Thoracic aorta (tissue), 2 donors: Measurements from ENCODE around the gene S1PR5. TPM values are rescaled to one million over a fixed set of nuclear protein-coding genes. Genes with fewer than 3 reads are reported as not detected.
A peak's percentile ranks its signal among the peaks of the same experiment; 100 is the strongest.
"Not testable (repeated sequence)": the region's sequence is repeated elsewhere in the genome, so short reads cannot be mapped to it uniquely, and the experiment has no call there.

Experiments
- ATAC-seq: fragments of 150-250 bp; one replicate; pipeline ENCODE4 v1.8.0; 2017; ENCODE audit warnings: low read depth; ENCODE audit not compliant: insufficient number of reproducible peaks, low FRiP score
- DNase-seq: peaks from one replicate; pipeline ENCODE4 v3.0.0-alpha.2; 2020; ENCODE audit warnings: low spot score
- H3K27ac ChIP-seq, 2 donors: fragments of 200-600 bp; sonication (generic); 1 replicate in 1 of 2; 2 replicates in 1 of 2; pipeline ENCODE4 v1.5.1; 2016; ENCODE audit warnings: mild to moderate bottlenecking in 2 of 2, moderate library complexity in 2 of 2
- H3K27me3 ChIP-seq: fragments of 200-600 bp; sonication (generic); replicated peaks from 2 replicates; pipeline ENCODE4 v1.6.0; 2016; ENCODE audit warnings: mild to moderate bottlenecking; ENCODE audit not compliant: insufficient read depth
- H3K36me3 ChIP-seq: fragments of 200-600 bp; sonication (generic); one replicate; pipeline ENCODE4 v1.5.1; 2016
- H3K4me1 ChIP-seq, 2 donors: fragments of 200-600 bp; sonication (generic); 1 replicate in 1 of 2; 2 replicates in 1 of 2; pipeline versions ENCODE4 v1.5.1 to v1.6.0; 2016; ENCODE audit warnings: low read depth in 2 of 2, mild to moderate bottlenecking in 1 of 2; ENCODE audit not compliant: control insufficient read depth in 1 of 2
- H3K4me3 ChIP-seq: fragments of 200-600 bp; sonication (generic); 2 replicates; pipeline ENCODE4 v1.5.1; 2016; ENCODE audit warnings: mild to moderate bottlenecking
- H3K9me3 ChIP-seq: fragments of 200-600 bp; sonication (generic); 2 replicates; pipeline ENCODE4 v1.5.1; 2016
- total RNA-seq, 2 donors: library from RNA; depleted of rRNA; stranded (reverse); fragments of >200 nt; gene quantifications; one replicate each; pipeline versions ENCODE4 v1.1.0 to v1.2.3, GENCODE V29; 2016
- TF ChIP-seq, protein P1 (sequence below): fragments of 200-600 bp; sonication (generic); IDR thresholded peaks from one replicate; pipeline ENCODE4 v1.5.1; 2019; ENCODE audit warnings: antibody characterized with exemption

S1PR5 gene
- total RNA-seq, 2 donors from 2014 or later: 2.4 to 8.7 TPM

DNA sequence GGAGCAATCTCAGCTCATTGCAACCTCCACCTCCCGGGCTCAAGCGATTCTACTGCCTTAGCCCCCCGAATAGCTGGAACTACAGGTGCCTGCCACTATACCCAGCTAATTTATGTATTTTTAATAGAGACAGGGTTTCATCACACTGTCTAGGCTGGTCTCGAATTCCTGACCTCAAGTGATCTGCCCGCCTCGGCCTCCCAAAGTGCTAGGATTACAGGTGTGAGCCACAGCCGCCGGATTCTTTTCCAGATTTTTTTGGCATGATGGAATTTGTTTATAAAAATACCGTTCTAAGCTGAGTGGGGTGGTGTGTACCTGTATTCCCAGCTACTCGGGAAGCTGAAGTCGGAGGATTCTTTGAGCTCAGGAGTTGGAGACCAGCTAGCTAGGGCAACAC lies 20.4 kb upstream of the S1PR5 start:
- Histone ChIP-seq H3K27ac (no peak overlapping the region), H3K9me3 (no peaks in the 10 kb centered on the region), H3K4me1 (peaks cover 0 to 6% of the 10 kb centered on the region in 2 donors), H3K27me3 (no peaks in the 10 kb centered on the region), H3K36me3 (no peaks in the 10 kb centered on the region), H3K4me3 (no peak overlapping the region)
- TF ChIP-seq, protein P1, sequence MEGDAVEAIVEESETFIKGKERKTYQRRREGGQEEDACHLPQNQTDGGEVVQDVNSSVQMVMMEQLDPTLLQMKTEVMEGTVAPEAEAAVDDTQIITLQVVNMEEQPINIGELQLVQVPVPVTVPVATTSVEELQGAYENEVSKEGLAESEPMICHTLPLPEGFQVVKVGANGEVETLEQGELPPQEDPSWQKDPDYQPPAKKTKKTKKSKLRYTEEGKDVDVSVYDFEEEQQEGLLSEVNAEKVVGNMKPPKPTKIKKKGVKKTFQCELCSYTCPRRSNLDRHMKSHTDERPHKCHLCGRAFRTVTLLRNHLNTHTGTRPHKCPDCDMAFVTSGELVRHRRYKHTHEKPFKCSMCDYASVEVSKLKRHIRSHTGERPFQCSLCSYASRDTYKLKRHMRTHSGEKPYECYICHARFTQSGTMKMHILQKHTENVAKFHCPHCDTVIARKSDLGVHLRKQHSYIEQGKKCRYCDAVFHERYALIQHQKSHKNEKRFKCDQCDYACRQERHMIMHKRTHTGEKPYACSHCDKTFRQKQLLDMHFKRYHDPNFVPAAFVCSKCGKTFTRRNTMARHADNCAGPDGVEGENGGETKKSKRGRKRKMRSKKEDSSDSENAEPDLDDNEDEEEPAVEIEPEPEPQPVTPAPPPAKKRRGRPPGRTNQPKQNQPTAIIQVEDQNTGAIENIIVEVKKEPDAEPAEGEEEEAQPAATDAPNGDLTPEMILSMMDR: no peak
- DNase-seq: no peak
- no peak for ATAC-seq

DNA sequence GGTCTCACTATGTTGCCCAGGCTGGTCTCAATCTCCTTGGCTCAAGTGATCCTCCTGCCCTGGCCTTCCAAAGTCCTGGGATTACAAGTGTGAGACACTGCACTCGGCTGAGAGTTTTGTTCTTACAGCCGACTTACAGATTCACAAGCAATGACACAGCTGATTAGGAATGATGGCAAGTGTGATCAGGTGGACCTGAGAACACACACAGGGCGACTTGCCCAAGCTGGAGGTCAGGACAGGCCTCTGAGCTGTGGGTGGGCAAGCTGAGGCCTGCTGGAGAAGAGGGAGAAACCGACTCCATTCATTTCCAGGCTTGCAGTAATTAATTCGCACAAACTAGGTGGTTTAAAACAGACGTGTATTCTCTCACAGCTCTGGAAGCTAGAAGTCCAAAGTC lies 18.4 kb upstream of the S1PR5 start:
- no peaks in the 10 kb centered on the region for H3K36me3 ChIP-seq
- DNase-seq (no peak), ATAC-seq (no peak)
- no peak overlapping the region for H3K27ac ChIP-seq
- peaks cover 0 to 6% of the 10 kb centered on the region in 2 donors for H3K4me1 ChIP-seq
- TF ChIP-seq, protein P1: no peak
- H3K9me3 ChIP-seq: no peaks in the 10 kb centered on the region
- H3K4me3 ChIP-seq: no peak overlapping the region
- no peaks in the 10 kb centered on the region for H3K27me3 ChIP-seq

DNA sequence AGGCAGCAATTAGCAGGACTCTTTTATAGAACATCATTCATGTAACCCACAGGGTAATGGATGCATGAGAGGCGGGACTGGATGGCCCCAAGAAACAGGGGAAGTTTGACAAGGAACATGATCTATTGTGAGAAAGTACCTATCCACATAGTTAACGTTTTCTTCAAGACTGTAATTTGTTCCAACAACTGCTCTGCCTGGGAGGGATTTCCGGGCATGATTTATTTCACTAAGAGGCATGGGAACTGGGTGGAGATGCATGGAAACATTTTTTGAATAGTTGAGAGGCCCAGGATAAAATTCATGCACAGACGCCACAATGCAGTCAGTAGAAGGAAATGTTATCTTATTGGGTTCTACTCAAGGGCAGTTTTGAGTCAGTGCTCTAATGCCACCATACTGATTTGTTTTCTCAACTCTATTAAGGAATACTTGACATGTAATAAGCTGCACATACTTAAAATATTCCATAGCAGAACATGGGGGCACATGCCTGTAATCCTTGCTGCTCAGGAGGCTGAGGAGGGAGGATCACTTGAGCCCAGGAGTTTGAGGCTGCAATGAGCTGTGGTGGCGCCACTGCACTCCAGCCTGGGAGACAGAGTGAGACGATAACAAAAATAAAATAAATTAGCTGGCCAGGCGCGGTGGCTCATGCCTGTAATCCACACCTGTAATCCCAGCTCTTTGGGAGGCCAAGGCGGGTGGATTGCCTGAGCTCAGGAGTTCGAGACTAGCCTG lies 16.6 kb upstream of the S1PR5 start:
- Histone ChIP-seq H3K4me1 (peaks cover 0 to 6% of the 10 kb centered on the region in 2 donors), H3K27ac (peak overlapping the region in 1 of 2 donors; percentile 60), H3K4me3 (no peak overlapping the region), H3K9me3 (no peaks in the 10 kb centered on the region), H3K36me3 (no peaks in the 10 kb centered on the region), H3K27me3 (no peaks in the 10 kb centered on the region)
- ATAC-seq (peak; percentile 55), DNase-seq (no peak)
- TF ChIP-seq, protein P1: no peak

DNA sequence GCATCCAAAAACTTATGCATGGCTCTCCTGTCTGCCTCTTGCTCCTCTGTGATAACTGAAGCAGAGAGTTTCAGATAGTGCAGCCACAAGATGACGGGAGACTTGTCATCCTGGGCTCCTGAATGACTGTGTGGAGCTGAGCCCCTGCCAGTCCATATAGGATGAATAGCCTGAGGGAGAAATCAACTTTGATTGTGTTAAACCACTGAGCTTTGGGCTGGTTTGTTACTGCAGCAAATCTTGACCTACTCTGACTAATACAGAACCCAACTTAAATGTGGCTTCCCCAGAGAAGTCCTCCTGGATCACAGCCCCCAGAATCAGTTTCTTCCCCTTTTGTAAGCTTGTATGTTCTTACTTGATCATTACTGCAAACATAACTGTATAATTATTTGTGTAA lies 15.2 kb upstream of the S1PR5 start:
- Histone ChIP-seq H3K4me3 (no peak overlapping the region), H3K27ac (no peak overlapping the region), H3K9me3 (no peaks in the 10 kb centered on the region), H3K27me3 (no peaks in the 10 kb centered on the region), H3K36me3 (no peaks in the 10 kb centered on the region), H3K4me1 (peaks cover 0 to 6% of the 10 kb centered on the region in 2 donors)
- TF ChIP-seq, protein P1: no peak
- no peak for DNase-seq
- ATAC-seq: no peak

DNA sequence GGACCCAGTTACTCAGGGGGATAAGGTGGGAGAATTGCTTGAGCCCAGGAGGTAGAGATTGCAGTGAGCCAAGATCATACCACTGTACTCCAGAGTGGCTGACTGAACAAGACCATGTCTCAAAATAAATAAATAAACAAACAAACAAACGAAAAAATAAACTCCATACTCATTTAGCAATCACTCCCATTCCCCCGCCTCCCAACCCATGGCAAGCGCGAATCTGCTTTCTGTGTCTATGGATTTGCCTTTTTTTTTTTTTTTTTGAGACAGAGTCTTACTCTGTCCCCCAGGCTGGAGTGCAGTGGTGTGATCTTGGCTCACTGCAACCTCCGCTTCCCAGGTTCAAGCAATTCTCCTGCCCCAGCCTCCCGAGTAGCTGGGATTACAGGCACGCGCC lies 9.6 kb upstream of the S1PR5 start:
- not testable (repeated sequence) for H3K27ac ChIP-seq, H3K27me3 ChIP-seq, H3K4me1 ChIP-seq, ATAC-seq, DNase-seq, H3K4me3 ChIP-seq, H3K9me3 ChIP-seq, H3K36me3 ChIP-seq

DNA sequence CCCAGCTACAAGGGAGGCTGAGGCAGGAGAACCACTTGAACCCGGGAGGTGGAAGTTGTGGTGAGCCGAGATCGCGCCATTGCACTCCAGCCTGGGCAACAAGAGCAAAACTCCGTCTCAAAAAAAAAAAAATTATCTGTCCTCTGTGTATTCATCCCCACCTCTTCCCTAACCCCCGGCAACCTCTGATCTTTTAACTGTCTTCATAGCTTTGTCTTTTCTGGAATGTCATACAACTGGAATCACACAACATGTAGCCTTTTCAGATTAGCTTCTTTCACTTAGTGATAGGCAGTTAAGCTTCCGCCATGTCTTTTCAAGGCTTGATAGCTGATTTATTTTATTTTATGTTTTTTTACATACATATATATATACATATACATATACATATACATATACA lies 8.4 kb upstream of the S1PR5 start:
- Histone ChIP-seq H3K4me3 (no peak overlapping the region), H3K27me3 (no peaks in the 10 kb centered on the region), H3K4me1 (no peaks in the 10 kb centered on the region), H3K36me3 (no peaks in the 10 kb centered on the region), H3K27ac (no peak overlapping the region), H3K9me3 (no peaks in the 10 kb centered on the region)
- TF ChIP-seq, protein P1: no peak
- ATAC-seq (no peak), DNase-seq (no peak)
